HG03469 (cell line): ENCODE measurements around the gene PRPH.

Source experiments
- ATAC-seq: cut with Tn5 transposase; IDR thresholded peaks from one replicate; pipeline ENCODE4 v1.9.1; 2021; ENCODE audit warnings: mild to moderate bottlenecking, moderate library complexity, moderate number of reproducible peaks; ENCODE audit not compliant: unreplicated experiment

Gene PRPH

GRCh38 chr12:49345051-49345824 lies 50.3 kb downstream of the PRPH start:
- ATAC-seq: no peak

DNA sequence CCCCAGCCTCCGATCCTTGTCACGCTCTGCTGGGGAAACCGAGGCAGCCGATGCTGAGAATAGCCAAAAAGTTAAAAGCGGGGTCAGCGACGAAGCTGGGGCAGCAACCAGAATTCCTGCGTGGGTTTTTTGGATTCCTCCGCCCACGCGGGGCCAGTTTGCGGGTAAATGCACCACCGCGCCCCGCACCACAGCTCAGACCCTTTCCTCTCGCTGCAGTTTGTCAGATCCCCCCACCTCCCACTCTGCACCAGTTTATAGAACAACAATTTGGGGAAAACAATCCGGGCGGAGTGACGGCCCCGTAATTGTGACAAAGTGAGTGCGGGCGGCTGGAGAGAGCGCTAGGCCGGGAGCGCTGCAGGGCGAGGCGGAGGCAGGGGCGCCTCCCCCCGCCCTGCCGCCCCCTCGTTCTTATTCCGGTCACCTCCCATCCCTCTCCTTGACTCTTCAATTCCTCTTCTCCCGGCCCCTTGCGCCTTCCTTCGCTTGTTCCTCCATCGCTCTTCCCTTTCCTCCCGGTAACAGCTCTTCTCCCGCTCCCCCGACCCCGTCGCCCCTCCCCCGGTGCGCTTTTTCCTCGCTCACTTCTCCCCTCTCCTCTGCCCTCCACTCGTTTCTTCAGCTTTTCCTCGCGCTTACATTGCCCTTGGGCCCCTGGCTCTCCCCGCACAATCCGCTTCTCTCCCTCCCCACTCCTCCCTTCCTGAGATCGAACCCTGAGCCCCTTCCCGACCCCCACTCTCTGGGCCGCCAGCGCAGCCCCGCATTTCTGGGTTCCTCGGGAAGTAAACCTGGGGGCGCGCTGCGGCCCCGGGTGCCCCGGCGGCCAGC lies 51.1 kb downstream of the PRPH start:
- no peak for ATAC-seq

GRCh38 chr12:49346659-49347310 lies 51.8 kb downstream of the PRPH start, which contains the start of gene DNAJC22:
Gene DNAJC22, plus strand, starts transcription at chr12:49346888. Its CDS starts 1,985 bp downstream, at chr12:49348873.
- no peak for ATAC-seq

DNA sequence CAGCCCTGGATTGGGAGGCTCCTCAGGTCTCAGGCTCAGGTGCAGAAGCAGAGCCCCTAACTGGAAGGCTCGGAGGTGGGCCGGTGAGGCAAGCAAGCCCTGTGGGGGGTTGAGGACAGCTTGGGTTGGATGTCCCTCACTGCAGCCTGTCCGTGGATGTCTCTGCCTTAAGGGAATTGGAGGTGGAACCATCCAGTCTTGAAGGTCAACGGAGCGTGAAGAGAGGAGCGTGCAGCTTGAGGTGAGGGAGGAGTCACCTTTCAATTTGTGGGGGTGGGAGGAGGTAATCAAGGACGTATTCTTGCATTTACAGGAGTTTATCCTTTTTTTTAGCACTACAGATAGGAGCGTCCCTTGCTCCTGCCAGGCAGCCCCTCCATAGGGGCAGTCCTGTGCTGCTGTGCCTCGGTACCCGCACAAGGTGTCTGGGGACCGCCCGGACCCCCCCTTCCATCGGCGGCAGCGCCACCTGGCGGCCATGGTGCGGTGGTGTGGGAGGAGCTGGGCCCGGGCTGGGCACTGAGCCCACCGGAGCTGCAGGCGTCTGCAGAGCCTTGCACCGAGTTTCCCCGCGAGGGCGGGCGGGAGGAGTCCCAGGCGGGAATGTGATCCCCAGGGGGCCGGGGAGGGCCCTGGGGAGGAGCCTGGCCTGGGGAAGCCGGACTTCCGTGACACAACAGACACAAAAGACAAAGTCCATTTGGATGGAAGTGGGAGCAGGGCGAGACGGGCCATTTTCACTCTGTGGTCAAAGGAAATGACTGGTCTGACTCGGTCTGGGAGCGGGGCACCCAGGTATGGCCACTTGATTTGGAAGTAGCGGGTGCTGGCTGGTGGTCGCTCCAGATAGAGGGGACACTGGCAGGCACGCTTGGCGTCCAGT lies 52.6 kb downstream of the PRPH start:
- ATAC-seq: no peak
